Activated CD4-positive, alpha-beta T cell treated with anti-CD3 and anti-CD28 coated beads for 48 hours (primary cell): Measurements from ENCODE around the gene FGF22.
"Not testable (repeated sequence)": the region's sequence is repeated elsewhere in the genome, so short reads cannot be mapped to it uniquely, and the experiment has no call there.

Source experiments
- DNase-seq: peaks from one replicate; pipeline ENCODE4 v3.0.0-alpha.2; 2020

Gene FGF22

DNA sequence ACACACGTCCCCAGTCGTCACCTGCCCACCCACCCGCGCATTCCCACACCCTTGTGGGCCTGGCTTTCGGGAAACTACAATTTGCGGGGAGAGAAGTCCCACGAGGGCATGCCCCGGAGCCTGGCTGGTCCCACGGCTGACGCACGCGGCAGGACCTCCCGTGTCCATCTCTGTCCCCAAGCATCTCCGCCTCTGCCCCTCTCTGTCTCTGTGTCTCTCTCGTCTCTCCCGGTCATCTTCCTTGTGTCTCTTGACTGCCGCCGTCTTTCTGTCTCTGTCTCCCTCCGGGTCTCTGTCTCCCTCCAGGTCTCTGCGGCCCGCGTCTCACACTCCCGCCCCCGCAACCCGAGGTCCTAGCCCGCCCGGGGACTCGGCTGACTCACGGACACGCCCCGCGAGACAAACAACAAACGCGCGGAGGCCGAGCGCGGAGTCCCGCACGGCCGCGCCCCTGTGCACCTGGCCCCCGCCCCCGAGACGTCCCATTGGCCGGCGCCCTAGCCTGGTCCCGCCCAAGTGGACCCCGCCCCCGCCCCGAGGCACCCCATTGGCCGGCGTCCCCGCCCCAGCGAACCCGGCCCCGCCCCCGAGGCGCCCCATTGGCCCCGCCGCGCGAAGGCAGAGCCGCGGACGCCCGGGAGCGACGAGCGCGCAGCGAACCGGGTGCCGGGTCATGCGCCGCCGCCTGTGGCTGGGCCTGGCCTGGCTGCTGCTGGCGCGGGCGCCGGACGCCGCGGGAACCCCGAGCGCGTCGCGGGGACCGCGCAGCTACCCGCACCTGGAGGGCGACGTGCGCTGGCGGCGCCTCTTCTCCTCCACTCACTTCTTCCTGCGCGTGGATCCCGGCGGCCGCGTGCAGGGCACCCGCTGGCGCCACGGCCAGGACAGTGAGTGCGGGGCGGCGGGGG lies at the start of gene FGF22:
FGF22 (plus strand) TSS at position 627 of the 908 bp plus-strand sequence; CDS start at position 674, 47 bp downstream.
- DNase-seq = peak; percentile 97

DNA sequence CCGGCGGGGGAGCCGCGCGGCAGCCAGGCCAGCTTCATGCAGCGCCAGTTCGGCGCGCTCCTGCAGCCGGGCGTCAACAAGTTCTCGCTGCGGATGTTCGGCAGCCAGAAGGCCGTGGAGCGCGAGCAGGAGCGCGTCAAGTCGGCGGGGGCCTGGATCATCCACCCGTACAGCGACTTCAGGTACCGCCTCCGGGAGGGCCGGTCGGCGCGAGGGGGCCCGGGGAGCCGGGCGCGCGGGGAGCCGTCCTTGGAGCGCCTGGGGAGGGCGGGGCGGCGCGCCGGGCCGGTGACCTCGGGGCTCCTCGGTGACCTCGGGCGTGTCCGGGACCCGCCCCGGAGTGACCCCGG lies 49.3 kb upstream of the FGF22 start:
- DNase-seq = peak; percentile 50

DNA sequence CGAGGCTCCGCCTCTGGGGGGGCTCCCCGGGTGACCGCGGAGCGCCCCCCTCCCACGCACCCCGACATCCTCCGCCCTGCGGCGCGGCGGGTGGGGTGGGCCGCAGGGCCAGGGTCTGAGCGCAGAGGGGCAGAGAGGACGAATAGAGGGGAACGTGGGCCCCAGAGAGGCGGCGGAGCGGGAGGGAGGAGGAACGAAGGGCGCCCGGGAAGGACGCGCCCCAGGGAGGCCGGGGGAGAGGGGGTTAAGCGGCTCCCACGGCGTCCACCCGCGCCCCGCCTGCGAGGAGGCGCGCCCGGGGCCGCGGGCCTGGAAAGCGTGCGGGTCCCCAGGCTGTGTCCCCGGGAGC lies 49.0 kb upstream of the FGF22 start:
- no peak for DNase-seq

DNA sequence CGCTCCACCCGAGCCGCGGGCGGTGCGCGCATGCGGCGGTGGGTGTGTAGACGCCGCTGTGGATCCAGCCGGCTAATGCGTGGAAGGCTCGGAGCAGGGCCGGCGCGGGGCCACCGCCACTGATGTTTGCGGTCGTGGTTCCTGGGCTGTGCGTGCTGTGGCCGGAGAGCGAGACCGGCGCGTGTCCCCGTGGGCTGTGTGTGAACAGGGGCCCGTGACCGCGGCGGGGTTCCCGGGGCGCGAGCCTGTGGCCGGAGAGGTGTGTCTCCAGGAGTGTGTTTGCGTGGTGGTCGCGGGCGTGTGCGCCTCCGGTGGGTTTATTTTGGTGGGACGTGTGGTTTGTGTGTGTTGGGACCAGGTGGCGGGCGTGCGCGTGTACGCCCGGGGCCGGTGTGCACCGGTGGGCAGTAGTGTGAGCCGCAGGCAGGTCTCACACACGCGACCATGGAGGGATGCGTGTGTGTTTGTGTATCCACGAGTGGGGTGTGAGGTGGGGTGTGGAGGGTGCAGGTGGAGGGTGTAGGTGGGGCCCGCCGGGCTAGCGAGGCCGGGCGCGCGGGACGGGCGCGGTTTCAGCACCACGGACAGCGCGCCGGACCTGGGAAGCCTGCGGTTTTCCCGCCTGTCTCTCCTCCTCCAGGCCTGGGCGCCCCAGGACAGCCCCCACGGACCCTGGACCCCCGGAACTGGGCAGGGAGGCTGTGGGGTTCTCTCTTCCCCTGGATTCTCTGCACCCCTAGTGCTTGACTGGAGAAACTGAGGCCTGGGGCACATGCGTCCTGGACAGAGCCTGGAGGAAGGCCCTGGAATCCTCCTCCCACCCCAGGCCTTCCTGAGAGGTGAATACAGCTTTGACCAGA lies 48.4 kb upstream of the FGF22 start:
- DNase-seq = no peak

DNA sequence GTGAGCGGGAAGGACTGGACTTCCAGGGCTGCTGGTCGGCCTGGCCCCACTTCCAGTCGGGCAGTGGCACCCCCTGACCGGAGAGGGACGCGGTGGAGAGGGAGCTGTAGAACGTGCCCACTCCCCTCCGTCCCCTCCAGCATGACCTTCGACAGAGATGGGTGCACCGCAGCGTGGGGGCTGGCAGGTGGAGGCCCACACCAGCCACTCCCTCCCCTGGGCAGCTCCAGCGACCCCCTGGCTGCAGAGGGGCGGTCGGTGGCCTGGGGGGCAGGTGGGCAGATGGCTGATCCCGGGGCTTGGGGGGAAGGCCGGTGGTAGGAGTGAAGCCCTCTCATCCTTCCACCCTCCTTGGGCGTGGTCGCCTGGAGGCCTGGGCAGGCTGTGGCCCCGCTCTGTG lies 47.6 kb upstream of the FGF22 start:
- no peak for DNase-seq

DNA sequence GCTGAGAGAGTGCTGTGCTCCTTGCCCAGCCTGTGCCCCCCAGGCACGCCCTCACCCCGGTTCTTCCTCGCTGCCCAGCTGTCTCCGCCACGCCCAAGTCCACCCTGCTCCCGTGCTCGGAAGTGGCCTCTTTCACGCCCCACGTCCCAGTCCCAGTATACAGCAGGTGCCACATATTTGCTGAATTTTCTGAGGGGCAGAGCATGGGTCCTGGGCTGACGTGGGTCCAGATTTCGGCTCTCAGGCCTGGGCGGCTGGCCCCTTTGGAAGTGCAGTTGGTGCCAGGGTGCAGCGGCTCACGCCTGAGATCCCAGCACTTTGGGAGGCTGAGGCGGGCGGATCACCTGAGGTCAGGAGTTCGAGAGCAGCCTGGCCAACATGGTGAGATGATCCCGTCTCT lies 46.6 kb upstream of the FGF22 start:
- DNase-seq = no peak

DNA sequence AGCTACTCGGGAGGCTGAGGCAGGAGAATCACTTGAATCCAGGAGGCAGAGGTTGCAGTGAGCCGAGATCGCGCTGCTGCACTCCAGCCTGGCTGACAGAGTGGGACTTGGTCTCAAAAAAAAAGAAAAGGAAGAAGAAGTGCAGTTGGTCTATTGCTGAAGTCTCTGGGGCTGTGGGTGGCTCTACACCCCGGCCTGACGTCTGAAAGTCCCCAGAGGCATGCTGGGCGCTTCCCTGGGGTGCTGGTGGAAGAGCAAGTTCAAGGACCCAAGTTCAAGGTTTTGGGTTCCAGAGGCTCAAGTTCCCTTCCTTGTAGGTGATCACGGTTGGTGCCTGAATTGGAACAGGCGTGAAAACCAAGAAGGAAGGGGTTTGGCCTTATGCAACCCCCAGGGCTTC lies 46.2 kb upstream of the FGF22 start:
- DNase-seq = no peak

DNA sequence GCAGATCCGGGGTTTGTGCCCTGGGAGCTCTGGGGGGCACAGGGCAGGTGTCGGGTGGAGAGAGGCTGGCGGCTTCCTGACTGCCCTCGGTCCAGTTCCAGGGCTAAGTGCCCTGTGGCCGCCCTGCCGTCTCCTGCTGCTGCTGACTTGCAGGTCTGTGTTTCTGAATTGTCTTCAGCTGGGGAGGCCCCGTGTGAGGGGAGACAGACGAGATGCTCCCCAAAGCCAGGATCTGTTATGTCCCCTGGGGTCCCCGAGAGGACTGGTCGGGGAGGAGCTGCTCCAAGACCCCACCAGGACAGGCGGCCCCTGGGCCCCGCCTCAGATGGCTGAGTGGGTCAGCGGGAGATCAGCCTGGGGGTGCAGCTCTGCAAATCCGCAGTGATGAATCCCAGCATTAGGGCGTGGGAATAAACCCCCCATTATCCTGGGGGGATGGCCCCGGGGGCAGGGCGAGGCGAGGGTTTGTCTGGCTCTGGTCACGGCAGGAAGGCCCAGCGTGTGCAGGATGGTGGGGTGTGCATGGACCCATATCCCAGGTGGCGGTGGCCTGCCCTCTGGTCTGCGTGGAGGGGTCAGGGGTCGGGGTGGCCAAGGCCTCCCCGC lies 45.3 kb upstream of the FGF22 start:
- DNase-seq = no peak

DNA sequence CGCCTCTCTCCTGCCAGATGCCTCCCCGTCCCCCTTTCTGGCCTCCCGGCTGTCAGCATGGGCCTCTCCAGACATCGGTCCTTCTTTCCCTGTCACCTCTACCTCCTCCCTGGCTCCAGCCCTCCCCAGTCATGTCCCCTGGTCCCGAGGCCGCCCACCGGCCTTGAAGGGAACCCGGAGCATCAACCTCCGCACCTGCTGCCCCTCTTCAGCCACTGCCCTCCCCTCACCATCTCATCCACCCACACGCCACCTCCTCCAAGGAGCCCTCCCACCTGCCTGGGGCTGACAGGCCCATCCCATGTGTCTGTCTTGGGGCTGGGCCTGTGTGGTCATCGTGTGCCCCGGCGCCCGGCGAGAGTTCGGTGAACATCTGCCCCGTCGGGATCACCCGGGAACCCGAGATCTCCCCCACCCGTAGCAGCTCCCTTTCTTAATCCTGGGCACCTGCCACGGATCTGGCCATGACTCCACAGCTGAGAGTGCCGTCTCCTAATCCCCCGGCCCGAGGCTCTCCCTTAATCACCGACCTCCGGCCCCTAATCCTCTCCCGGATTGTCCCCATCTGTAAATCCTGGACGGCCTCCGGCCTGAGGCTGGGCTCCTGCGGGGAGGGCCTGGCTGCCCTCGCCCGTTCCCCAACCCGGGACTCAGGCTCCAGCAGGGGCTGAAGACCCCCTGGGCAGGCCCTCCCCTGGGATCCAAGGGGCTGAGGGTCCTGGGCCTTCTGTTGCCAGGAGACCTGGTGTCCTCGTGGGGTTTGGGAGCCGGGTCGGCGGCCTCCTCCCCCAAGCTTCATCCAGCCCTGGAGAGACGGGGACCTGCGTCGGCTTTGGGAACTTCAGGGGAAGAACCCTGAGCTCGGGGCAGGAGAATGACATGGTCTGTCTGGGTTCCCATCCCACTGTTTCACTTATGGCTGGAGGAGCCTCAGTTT lies 44.1 kb upstream of the FGF22 start:
- DNase-seq = no peak

DNA sequence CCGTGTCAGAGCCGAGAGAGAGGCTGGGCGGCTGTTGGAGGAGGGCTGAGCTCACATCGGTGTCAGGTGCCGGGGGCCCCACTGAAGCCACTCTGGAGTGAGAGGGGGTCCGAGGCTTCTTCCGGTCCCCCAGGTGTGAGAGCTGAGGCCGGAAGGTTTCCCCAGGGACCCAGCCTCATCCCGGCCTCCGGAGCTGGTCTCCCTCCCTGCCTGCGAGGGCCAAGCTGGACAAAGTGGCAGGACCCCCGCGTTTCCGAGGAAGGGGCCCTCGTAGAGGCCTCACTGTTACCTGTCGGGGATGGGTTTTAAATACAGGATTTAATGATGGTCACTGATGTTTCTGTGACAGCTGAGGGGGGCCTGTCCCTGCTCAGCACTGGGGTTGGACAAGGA lies 43.4 kb upstream of the FGF22 start:
- DNase-seq = no peak

DNA sequence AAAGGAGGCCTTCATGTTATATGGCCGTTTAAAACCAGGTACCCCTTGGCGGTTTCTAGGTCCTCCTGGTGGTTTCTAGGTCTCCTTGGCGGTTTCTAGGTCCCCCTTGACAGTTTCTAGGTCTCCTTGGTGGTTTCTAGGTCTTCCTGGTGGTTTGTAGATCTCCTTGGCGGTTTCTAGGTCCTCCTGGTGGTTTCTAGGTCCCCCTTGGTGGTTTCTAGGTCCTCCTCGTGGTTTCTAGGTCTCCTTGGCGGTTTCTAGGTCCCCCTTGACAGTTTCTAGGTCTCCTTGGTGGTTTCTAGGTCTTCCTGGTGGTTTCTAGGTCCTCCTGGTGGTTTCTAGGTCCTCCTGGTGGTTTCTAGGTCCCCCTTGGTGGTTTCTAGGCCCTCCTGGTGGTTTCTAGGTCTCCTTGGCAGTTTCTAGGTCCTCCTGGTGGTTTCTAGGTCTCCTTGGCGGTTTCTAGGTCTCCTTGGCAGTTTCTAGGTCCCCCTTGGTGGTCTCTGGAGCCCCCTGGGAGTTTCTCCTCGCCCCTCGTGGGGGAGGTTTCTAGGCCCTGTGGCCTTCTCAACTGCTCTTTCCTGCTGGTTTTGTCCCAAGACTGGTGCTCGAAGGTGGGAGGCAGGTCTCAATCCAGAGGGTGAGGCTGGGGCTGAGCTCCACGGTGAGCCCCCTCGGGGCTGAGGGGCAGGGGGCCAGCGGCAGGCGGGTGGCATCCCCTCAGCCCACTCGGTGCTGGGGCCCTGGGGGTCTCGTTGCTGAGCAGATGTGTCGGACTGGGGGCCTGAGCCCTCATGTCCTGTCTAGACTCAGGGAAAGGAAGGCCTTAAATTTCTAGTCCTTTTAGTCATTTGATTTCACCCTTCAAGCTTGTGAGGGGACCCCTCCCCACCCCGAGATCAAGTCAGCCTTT lies 42.0 kb upstream of the FGF22 start:
- peak; percentile 43 for DNase-seq

DNA sequence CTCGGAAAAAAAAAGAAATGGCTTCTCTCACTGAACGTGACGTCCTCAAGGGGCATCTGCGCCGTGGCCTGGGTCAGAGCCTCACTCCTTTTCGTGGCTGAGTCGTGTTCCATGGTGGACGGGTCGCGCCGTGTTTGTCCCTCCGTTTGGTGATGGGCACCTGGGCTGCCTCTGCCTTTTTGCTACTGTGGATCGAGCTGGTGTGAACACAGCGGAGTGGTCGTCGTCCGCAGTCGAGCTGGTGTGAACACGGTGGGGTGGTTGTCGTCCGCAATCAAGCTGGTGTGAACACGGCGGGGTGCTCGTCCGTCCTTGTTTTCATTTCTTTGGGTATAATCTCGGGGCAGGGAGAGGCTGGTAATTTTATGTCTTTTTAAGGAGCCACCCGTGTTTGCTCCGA lies 38.4 kb upstream of the FGF22 start:
- DNase-seq = no peak

DNA sequence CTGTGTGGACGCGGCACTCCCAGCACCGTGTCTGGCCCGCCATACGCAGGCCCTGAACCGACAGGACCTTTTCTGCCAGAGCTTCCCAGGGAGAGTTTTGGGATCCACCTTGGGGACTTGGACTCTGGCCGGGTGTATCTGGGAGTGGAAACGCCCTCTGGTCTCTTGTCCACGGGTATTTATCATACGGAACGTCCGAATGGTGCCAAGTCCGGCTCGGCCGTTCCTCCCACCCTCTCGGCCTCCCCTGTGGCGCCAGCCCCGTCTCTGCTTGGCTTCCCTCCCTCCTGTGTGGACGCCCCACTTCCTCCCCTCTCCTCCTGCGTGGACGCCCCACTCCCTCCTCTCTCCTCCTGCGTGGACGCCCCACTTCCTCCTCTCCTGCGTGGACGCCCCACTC lies 37.9 kb upstream of the FGF22 start:
- DNase-seq = no peak

DNA sequence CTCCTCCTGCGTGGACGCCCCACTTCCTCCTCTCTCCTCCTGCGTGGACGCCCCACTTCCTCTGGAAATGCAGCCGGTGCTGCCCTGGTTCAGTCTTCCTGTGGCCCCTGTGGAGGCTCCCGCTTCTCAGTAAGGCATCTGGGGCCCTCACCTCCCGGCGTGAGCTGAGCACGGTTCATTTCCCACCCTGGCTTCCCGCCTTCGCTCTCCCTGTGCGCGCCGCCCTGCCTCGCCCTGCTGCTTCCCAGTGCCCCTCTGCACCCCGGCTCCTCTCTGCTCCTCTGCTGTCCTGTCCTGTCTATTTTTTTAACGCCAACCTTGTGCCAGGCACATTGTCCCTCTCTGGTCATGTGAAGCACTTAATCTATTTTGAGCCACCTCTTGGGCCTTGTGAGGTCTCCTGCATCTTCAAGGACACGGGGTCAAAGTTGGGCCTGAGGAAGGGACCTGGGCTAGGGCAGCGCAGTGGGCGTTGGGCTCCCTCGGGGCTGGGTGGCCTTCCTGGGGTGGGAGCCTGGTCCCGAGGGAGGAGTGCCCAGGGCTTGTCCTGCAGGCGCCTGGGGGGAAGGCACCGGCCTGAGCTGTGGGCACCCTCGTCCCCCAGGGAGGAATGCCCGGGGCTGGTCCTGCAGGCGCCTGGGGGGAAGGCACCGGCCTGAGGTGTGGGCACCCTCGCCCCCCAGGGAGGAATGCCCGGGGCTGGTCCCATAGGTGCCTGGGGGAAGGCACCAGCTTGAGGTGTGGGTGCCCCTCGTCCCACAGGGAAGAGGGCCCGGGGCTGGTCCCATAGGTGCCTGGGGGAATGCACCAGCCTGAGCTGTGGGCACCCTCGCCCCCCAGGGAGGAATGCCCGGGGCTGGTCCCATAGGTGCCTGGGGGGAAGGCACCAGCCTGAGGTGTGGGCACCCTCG lies 37.0 kb upstream of the FGF22 start:
- DNase-seq = no peak

DNA sequence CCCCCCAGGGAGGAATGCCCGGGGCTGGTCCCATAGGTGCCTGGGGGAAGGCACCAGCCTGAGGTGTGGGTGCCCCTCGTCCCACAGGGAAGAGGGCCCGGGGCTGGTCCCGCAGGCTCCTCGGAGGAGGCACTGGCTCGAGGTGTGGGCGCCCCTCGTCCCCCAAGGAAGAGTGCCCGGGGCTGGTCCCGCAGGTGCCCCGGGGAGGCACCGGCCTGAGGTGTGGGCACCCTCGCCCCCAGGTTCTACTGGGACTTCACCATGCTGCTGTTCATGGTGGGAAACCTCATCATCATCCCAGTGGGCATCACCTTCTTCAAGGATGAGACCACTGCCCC lies 36.4 kb upstream of the FGF22 start:
- not testable (repeated sequence) for DNase-seq

DNA sequence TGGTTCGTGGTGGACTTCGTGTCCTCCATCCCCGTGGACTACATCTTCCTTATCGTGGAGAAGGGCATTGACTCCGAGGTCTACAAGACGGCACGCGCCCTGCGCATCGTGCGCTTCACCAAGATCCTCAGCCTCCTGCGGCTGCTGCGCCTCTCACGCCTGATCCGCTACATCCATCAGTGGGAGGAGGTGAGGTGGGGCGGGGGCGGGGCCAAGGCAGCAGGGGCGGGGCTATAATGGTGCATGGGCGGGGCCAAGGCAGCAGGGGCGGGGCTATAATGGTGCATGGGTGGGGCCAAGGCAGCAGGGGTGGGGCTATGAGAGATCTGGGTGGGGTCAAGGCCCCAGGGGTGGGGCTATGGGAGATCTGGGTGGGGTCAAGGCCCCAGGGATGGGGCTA lies 35.9 kb upstream of the FGF22 start:
- DNase-seq = peak; percentile 46

DNA sequence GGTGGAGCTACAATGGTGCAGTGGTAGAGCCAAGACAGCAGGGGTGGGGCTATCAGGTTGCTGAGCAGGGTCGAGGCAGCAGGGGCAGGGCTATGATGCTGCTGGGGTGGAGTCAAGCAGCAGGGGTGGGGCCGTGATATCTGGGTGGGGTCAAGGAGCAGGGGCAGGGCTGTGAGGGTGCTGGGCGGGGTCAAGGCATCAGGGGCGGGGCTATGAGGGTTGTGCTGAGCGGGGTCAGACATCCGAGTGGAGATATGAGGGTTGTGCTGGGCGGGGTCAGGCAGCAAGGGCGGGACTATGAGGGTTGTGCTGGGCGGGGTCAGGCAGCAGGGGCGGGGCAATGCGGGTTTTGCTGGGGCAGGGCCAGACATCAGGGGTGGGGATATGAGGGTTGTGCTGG lies 35.3 kb upstream of the FGF22 start:
- DNase-seq = peak; percentile 83

DNA sequence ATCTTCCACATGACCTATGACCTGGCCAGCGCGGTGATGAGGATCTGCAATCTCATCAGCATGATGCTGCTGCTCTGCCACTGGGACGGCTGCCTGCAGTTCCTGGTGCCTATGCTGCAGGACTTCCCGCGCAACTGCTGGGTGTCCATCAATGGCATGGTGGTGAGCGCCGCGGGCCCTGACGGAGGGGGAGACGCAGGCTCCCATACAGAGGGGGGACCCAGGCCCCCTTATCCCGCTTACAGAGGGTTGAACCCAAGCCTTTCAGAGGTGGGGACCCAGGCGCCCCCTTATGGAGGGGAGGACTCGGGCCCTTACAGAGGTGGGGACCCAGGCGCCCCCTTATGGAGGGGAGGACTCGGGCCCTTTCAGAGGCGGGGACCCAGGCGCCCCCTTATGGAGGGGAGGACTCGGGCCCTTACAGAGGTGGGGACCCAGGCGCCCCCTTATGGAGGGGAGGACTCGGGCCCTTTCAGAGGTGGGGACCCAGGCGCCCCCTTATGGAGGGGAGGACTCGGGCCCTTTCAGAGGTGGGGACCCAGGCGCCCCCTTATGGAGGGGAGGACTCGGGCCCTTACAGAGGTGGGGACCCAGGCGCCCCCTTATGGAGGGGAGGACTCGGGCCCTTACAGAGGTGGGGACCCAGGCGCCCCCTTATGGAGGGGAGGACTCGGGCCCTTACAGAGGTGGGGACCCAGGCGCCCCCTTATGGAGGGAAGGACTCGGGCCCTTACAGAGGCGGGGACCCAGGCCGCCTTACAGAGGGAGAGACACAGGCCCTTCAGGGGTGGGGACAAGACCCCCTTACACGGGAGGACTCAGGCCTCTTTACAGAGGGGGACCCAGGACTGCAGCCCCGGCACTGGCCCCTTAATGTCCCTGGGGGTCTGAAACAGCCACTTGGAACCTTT lies 34.4 kb upstream of the FGF22 start:
- peak; percentile 73 for DNase-seq
